DMS114 treated with DMSO at 0.1 percent for 48 hours (cell line): Measurements from ENCODE around the gene FXYD5.
A peak's percentile ranks its signal among the peaks of the same experiment; 100 is the strongest.
"Not testable (repeated sequence)": the region's sequence is repeated elsewhere in the genome, so short reads cannot be mapped to it uniquely, and the experiment has no call there.

ENCODE experiments used
- DNase-seq: peaks from one replicate; lab custom pipeline; 2025; ENCODE audit not compliant: unreplicated experiment; lab: John Stamatoyannopoulos, UW

The FXYD5 gene

DNA sequence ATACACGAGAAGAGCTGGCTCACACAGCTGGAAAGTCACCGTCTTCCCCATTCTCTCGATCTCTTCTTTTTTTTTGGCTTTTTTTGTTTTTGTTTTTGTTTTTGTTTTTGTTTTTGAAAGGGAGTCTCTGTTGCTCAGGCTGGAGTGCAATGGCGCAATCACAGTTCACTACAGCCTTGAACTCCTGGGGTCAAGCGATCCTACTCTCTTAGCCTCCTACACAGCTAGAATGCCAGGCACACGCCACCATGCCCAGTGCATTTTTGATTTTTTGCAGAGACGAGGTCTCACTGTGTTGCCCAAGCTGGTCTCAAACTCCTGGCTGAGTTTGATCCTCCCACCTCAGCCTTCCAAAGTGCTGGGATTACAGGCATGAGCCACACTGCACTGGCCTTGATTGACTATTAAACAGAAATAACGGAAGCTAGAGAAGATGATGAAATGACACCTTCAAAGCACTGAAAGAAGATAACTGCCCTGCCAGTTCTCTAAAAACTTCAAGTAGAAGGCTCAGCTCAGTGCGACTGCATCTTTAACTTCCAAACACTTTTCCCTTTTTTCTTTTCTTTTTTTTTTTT lies 34.9 kb upstream of the FXYD5 start:
- DNase-seq: no peak

- no peak for DNase-seq
These were observed 34.0 kb upstream of the FXYD5 start for GRCh38 chr19:35120492-35120891.

- DNase-seq: no peak
These were observed 33.6 kb upstream of the FXYD5 start for GRCh38 chr19:35120898-35121297.

DNA sequence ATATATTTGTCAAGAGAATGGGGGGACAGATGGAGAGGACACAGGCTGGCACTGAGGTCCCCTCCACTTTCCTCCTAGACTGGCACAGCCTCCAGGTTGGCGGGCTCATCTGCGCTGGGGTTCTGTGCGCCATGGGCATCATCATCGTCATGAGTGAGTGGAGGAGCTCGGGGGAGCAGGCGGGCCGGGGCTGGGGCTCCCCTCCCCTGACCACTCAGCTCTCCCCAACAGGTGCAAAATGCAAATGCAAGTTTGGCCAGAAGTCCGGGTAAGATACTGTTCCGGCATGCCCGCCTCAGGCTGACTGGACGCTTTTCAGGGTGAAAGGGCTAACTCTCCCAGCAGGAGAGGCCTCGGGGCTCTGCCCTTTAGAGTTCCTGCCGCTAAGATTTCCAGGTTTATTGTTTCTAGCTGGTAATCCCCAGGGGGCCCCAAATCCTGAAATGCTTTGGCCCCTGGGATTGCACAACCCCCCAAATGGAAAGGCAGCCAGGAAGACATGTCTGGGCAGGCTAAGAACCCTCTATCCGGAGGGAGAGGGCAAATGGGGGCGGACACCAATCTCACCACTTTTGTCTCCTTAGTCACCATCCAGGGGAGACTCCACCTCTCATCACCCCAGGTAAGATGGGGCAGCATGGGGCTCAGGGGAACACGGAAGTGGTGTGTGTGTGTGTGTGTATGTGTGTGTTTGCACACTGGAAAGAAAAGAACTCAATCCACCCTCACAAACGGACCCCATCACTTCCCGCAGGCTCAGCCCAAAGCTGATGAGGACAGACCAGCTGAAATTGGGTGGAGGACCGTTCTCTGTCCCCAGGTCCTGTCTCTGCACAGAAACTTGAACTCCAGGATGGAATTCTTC lies 31.6 kb upstream of the FXYD5 start:
- no peak for DNase-seq

DNA sequence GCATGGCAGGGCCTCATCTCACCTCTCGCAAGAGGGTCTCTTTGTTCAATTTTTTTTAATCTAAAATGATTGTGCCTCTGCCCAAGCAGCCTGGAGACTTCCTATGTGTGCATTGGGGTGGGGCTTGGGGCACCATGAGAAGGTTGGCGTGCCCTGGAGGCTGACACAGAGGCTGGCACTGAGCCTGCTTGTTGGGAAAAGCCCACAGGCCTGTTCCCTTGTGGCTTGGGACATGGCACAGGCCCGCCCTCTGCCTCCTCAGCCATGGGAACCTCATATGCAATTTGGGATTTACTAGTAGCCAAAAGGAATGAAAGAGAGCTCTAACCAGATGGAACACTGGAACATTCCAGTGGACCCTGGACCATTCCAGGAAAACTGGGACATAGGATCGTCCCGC lies 31.0 kb upstream of the FXYD5 start:
- no peak for DNase-seq

- peak; percentile 89 for DNase-seq
These were observed 30.2 kb upstream of the FXYD5 start for GRCh38 chr19:35124098-35125060.

DNA sequence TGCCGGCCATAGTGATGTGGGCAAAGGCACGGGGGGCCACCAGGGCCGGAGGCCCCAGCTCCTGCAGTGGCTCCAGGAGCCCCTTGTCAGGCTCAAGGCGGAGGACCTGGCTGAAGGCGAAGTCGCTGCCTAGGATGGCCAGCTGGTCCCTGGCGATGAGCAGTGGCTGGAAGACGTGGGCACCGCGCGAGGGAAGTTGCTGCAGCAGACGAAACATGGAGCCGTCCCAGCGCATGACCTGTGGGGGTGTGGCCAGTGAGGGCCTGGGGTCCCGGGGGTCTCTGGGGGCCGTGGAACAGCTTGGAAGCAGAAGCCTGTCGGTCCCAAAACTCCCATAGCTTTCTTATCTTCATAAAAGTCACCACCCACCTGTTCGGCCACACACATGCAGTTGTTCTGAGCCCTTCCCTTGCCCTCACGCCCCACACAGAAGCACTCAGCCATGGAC lies 29.2 kb upstream of the FXYD5 start:
- no peak for DNase-seq

DNA sequence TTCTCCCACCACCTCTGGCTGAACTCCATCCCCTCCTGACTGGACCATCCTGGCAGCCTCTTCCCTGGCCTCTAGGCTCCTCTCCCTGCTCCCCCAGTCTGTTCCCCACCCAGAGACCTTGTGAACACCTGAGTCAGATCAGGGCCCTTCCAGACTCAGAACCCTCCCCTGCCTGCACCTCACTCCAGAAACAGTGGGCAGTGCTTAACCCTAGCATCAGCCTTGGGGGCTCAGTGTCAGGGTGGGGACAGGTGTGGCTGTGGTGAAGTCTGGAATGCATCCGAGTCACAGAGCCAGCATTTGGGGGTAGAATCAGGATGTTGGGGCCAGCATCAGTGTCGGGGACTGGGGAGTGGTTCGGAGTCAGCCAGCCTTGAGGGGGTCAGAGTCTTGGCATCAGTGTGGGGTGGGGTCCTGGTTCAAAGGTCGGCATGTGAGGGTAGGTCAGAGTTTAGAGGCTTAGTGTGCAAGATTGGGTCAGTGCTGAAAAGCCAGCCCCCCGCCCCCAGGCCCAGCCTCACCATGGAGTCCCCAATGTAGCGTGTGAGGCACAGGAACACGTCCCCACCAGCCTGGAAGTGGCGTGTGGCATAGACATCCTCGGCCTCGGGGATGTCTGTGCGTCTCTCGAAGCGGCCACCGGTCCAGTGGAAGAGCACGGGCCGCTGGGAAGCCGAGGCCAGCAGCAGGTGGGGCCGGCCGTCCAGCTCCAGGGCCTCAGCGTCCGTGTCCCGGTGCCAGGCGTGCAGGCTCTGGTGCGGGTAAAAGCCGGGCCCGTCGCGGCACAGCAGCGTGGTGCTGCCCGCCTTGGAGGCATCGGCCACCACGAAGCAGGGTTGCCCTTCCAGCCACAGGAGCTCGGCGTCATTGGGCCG lies 28.5 kb upstream of the FXYD5 start:
- DNase-seq: no peak

GRCh38 chr19:35126624-35126959 lies 27.9 kb upstream of the FXYD5 start:
- DNase-seq: no peak

- no peak for DNase-seq
These were observed 26.7 kb upstream of the FXYD5 start for GRCh38 chr19:35127871-35128270.

DNA sequence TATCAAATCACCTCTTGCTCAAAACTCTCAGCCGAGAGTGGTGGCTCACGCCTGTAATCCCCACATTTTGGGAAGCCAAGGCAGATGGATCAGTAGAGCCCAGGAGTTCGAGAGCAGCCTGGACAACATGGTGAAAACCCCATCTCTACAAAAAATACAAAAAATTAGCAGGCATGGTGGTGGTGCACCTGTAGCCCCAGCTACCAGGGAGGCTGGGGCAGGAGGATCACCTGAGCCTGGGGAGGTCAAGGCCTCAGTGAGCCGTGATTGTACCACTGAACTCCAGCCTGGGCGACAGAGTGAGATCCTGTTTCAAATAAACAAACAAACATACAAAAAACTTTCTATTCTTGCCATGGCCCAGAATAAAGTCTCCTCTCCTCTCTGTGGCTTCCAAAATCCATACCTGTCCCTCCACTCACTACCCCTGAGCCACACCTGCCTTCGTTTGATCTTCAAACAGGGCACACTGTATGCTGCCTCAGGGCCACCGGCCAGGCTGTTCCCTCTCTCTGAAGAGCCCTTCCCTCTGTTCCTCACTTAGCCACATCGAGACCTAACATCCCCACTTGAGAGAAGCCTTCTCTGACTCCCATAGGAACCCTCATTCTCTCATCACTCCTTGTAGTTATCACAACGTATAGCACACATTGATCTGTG lies 26.0 kb upstream of the FXYD5 start:
- DNase-seq: no peak

DNA sequence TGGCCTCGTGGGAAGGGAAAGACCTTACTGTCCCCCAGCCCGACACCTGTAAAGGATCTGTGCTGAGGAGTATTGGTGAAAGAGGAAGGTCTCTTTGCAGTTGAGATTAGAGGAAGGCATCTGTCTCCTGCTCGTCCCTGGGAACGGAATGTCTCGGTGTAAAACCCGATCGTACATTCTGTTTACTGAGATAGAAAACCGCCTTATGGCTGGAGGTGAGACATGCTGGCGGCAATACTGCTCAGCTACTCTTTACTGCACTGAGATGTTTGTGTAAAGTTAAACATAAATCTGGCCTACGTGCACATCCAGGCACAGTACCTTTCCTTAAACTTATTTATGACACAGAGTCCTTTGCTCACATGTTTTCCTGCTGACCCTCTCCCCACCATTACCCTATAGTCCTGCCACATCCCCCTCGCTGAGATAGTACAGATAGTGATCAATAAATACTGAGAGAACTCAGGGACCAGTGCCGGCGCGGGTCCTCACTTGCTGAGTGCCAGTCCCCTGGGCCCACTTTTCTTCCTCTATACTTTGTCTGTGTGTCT lies 24.7 kb upstream of the FXYD5 start:
- not testable (repeated sequence) for DNase-seq

GRCh38 chr19:35130761-35131720 lies 23.5 kb upstream of the FXYD5 start:
- no peak for DNase-seq

GRCh38 chr19:35132254-35132653 lies 22.3 kb upstream of the FXYD5 start:
- no peak for DNase-seq

DNA sequence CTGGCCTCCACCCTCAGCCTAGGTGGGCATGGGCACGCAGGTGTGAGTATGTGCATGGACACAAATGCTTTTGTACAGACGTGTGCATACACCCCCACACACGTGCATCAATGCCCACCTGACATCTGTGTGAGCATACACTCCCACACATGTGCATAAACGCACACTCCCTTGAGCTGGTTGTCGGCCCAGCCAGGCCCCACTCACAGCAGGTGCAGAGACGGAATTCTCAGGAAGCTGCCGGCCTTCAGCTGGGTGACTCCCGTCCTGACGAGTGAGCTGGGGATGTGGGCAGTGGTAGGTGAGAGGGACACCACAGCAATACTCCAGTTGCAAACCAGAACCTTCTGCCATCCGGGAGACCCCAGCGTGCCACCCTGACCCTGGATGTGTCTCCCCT lies 20.7 kb upstream of the FXYD5 start:
- no peak for DNase-seq

GRCh38 chr19:35134601-35135242 lies 19.8 kb upstream of the FXYD5 start, which contains the start of gene LGI4:
Gene LGI4 (minus strand): TSS chr19:35135059. CDS start chr19:35134680, 379 bp downstream.
- DNase-seq: no peak

DNA sequence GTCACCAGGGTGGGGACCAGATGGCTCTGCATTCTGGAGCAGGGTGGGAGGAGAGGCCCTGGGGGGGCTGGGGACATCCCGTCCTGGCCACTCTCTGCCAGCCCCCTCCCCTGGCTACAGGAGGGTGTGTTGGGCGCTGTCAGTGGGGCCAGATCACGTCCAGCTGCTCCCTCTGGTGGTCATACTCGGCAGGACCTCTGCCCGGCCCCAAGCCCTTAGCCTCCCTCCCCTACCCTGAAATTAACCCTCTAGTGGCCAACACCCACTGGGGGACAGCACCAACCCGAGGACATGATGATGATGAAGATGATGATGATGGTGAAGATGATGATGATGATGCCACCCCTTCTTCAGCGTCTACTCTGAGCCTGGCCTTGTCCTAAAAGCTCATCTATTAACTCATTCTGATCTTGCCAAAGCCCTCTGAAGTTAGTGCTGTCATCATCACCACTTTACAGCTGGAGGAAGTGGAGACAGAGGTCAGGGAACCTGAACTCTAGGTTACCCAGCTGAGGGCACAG lies 19.1 kb upstream of the FXYD5 start:
- peak; percentile 53 for DNase-seq

GRCh38 chr19:35136231-35136630 lies 18.3 kb upstream of the FXYD5 start:
- no peak for DNase-seq
